Adipose tissue (tissue), 3 donors: ENCODE measurements around the gene WNT7B. TPM values are rescaled to one million over a fixed set of nuclear protein-coding genes. Genes with fewer than 3 reads are reported as not detected.
"Not testable (repeated sequence)": the region's sequence is repeated elsewhere in the genome, so short reads cannot be mapped to it uniquely, and the experiment has no call there.

Experiments used
- H3K27ac ChIP-seq: one replicate; pipeline ENCODE4 v1.5.1; 2013; ENCODE audit warnings: low read depth, low read length
- WGBS, 3 donors: extraction: QIAGEN DNeasy Blood & Tissue Kit; methylation state at CpG; one replicate each; pipeline ENCODE4 v1.1.7; 2013; 5-methylcytosine and 5-hydroxymethylcytosine counted together
- polyA plus RNA-seq, 3 donors: library from polyadenylated mRNA; stranded (reverse); fragments of 200-250 nt; gene quantifications; one replicate each; pipeline ENCODE4 v1.2.3, GENCODE V29; 2013
- donor health status: healthy with polysubstance abuse.
- donor health status: Bipolar disorder and iron deficiency.
- donor health status: healthy.

The WNT7B gene
- polyA plus RNA-seq, 3 donors, result 0.25 TPM; not detected in 2

DNA sequence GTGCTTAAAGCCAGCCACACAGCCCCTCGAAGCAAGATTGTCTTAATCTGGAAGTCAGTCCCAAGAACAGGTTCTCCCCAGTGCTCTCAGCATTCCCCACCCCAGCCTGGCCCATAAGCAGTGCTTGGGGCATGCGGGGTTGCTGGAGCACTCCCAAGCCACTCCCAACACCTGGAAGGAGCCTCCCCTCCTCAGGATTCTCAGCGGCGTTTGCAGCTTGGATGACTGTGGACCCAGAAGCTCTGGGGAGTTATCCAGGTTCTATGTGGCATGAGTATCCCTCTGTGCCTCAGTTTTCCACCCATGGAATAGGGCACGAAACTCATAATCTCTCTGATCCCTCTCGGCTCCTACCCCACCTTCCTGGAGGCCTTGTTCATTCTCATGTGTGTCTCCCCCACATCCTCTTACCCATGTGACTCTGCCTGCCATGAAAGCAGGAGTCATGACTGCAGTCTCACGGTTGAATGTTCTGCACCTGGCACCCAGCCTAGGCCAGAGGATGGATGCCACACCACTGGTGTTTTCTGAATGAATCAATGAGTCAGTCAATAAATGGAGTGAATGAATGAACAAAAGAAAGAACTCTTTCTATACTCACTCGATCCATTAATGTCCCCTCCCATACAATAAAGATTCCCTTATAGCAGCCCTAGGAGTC is 33.4 kb upstream of the WNT7B start:
- H3K27ac ChIP-seq, result no peak overlapping the region
- 82 to 88% (median 87%) methylated on average over 8 of the region's 8 CpGs for WGBS, 3 donors

DNA sequence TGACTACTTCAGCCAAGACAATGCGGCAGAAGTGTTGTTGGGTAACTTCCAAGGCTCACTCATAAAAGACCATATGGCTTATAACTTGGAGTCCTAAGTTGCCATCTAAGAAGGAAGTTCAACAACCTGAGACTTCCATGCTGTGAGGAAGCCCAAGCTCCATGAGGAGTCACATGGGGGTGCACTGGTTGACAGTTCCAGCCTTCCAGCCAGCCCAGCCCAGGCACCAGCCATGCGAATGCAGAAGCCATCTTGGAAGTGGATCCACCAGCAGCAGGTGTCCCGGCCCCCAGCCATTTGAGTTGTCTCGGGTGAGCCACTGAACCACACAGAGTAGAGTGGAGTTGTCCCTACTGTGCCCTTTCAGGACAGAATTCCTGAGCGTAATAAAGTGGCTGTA is 32.8 kb upstream of the WNT7B start:
- H3K27ac ChIP-seq, result no peak overlapping the region
- 95 to 97% (median 97%) methylated on average over 5 of the region's 5 CpGs for WGBS, 3 donors

DNA sequence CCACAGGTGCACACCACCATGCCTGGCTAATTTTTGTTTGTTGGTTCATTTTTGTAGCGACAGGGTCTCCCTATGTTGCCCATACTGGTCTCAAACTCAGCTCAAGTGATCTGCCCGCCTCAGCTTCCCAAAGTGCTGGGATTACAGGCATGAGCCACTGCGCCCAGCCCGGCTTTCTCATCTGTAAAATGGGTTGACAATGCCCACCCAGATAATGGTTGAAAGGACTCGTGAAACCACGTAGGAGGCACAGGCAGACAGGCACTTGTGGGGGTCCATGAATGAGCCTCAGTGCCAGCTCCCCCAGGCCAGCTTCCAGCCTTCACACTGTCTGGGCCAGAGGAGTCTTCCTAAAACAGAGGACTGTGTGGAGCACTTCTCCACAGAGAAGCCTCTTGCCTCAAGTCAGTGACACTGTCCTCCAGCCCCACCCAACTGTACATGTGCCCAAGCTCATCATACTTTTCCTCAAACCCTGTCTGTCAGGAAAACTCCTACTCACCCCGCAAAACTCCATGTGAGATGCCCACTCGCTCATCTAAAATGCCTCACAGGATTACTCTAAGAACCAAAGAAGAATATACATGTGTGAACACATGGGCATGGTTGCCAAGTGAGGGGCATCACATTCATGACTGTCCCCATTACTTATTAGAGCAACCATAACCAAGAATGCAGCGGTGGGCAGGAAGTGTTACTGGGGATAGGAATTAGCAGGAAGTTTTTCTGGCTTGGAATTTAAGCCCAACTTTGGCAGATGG is 32.1 kb upstream of the WNT7B start:
- WGBS, 3 donors, result 94 to 96% (median 94%) methylated on average over 9 of the region's 9 CpGs
- H3K27ac ChIP-seq, result no peak overlapping the region

DNA sequence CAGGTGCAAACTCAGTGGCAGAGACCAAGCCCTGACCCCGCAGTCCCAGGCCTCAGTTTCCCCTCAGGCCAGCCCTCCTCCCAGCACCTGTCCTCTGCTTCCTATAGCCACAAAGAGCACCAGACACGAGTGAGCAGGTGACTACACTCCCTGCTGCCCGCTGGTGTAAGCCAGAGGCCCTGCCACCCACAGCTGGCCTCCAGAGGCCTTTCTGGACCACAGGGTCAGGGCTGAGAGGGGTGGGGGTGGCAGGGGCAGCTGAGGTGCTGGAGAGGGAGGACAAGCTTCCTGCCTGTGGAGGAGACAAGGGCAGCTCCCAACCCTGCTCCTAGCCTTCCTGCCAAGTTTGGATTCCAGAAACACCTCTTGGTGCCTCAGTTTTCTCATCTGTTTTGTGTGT is 31.3 kb upstream of the WNT7B start:
- H3K27ac ChIP-seq, result no peak overlapping the region
- 43 to 67% (median 59%) methylated on average over 3 of the region's 3 CpGs for WGBS, 3 donors

DNA sequence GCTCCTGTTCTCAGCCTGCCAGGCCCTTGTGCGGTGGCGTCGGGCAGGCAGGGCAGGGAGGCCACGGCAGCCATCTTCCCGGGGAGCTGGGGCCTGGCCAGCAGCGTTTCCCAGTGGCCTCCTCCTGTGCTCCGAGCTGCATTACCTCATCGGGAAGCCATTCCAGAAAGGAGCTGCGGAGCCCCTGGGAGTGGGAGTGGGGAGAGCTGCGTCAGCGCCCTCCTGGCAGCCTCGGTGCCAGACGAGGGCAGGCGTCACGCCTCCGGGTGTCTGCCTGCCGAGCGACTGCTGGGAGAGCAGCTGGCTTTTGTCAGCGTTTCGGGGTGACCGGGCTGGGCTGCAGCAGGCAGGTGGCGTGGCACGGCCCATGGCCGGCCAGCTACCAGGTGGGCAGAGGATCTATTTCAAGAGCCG is 30.9 kb upstream of the WNT7B start:
- 45 to 65% (median 48%) methylated on average over 25 of the region's 25 CpGs for WGBS, 3 donors
- H3K27ac ChIP-seq, result peak overlapping the region; percentile 43

DNA sequence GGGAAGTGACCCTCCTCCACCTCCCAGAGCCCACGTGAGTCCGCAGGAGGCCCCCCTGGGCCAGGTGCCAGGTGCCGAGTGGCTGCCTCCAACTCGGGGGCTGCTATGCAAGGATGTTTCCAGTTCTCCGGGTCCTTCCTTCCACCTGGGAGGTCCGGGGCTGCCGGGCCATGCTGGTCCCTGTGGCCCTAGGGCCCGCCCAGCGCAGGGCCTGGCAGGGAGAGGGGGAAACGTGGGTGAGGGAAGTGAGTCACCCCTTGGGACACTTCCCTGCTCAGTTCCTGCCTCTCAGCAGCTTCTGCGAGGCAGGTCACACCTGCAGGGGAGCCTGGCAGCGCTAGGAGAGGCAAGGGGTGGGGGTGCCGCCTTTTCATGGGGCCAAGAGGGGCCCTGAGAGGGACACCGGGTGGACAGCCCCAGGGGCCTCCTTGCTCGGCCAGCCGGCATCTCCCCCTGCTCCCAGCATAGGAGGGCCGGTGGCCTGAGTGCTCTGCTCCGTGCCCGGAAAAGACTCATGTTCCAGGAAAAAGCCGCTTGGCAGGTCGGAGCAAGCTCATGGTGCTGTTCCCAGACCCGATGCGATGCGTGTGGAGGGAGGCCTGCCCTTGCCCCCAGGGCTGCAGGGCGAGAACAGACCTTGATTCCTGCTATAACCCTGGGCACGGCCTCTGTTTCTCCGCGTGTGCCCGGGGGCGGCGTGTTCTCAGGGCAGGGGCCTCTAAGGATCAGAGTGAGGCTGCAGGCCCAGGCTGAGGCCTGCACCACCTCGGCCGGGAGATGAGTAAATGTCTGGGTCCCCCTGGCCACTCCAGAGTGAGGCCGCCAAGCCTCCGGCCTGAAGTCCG is 30.3 kb upstream of the WNT7B start:
- 27 to 54% (median 28%) methylated on average over 36 of the region's 36 CpGs for WGBS, 3 donors
- H3K27ac ChIP-seq, result peak overlapping the region; percentile 43

DNA sequence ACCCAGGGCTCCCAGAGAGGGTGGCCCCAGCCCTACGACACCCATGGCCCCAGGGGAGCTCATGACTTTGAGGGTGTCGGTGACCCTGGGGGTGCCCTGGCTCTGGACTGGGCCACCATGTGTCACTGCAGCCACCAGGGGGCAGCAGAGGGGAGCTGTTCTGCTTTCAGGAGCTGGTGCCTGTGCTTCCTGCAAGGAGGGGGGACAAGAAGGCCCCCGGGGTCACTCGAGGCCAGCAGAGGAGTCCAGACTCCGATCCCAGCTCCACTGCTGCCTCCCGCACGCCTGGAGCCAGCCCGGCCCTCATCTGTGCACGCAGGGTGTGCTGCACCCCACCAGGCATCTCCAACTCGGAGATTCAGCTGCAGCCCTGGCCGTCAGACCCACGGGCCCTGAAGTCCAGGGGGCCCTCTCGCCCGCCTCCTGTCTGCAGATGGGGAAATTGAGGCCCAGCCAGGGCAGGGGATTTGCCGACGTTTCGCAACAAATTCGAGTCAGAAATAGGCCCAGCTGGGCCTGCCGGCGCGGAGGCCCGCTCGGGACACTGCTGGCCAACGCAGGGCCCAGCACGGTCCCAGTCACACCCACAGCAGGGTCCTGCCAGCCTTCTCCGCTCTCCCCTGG is 29.5 kb upstream of the WNT7B start:
- H3K27ac ChIP-seq, result peak overlapping the region; percentile 43
- 5 to 39% (median 15%) methylated on average over 21 to 26 of the region's 26 CpGs for WGBS, 3 donors

DNA sequence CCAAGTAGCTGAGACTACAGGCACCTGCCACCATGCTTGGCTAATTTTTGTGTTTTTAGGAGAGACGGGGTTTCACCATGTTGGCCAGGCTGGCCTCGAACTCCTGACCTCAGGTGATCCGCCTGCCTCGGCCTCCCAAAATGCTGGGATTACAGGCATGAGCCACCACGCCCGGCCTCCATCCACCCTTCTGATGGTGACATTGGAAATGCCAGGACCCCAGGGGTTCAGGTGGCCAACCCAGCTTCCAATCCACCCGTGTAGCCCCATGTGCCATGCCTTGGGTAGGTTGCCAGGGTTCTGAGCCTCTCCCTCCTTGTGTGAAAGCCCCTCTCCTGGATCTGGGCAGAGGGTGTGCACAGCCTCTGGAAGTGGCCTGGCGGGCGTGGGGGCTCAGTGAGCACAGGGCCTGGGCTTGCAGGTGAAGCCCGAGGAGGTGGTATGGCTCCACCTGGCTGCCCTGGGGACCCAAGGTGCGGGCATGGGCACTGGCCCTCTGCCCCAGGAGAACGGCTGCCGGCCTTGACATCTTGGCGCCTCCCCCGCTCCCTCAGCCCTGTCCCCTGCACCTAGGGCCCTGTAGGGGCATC is 28.2 kb upstream of the WNT7B start:
- WGBS, 3 donors, result 83 to 90% (median 88%) methylated on average over 15 of the region's 15 CpGs
- not testable (repeated sequence) for H3K27ac ChIP-seq

DNA sequence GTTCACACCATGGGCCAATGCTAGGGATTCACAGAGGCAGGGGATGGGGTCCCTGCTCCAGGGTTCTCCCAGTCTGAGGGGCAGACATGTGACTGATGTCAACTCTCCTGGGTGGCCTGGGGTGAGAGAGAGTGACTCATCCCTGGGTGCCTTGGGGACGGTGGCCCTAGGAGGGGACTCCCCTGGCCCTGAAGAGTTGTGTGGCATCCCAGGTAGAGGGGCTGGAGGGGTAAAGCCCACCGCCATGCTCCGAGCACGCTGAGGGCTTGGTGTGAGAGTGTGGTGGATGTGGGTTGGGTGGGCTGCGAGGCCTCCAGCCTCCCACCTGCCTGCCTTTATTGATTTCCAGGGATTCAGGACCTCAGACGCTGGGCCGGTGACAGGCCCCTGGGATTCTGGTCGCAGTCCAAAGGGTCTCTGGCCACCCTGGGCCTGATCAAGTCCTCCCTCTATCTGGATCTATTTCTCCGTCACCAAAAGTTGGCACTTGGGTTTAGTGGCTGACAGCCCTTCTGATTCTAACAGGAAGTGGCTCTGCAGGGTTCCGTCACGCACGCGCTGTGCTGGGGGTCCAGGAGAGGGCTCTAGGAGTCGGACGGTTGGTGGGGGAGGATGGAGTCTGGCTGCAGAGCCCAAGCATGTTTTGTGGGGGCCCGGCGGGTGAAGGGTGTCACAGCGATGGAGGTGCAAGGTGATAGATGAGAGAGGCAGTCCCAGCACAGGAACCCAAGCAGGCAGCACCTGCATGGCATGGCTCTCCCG is 27.3 kb upstream of the WNT7B start:
- H3K27ac ChIP-seq, result no peak overlapping the region
- 69 to 79% (median 77%) methylated on average over 19 of the region's 19 CpGs for WGBS, 3 donors

DNA sequence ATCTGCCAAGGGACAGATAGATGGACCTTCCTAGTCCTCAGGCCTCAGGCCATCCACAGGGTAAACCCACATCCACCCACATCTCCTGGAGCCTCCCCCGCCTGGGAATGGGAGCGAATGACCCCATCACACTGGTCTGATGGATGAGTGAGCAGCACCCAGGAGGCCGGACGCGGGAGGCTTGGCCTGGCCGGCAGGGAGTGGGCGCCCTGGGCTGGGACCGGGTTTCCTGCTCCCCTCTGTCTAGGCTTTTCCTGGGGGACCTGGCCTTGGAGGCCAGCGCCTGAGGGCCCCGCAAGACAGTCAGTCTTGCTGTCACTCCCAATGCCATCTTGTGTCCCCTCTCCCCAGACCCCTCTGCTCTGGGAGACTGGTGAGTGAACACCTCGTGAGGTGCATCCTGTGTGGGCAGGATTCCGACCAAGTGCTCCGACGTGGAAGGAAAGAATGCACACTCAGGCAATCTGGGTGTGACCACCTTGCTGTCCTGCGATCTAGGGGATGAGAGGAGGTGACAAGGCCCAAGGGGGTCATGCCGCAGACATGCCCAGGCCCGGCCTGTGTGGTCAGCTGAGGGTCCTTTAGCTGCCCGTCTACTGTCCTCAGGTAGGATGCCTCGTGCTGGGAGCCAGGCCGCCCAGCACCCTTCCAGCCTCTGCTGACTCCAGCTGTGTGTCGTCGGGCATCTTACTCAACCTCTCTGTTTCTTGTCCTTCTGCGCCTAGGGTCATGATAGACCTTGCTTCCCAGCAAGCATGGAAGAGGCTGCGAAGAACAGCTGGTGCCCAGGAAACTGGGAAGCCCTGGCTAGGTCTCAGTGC is 26.5 kb upstream of the WNT7B start:
- H3K27ac ChIP-seq, result no peak overlapping the region
- 84 to 90% (median 84%) methylated on average over 18 to 24 of the region's 24 CpGs for WGBS, 3 donors

DNA sequence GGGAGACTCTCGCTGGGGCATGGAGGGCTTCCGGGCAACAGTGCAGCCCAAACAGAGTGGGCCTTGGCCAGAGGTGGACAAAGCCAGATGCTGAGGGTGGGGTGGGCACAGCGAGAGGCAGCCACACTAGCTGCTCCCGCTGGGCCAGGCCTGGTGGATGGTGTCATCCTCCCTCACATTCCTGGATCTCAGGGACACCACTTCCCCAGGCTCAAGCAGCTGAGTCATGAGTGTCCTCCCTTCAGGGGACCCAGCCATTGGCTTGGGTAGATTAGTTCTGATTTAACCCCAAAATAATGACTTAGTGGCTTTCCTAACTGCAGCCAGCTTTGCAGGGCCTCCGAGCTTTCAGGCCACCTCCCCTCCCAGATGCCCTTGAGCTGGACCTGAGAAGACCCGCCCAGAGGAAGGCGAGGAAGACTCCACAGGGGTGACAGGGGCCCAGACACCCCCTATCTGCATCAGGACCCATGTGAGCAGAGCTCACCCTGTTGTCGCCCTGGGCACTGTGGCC is 25.9 kb upstream of the WNT7B start:
- 65 to 85% (median 77%) methylated on average over 8 of the region's 8 CpGs for WGBS, 3 donors
- H3K27ac ChIP-seq, result no peak overlapping the region

DNA sequence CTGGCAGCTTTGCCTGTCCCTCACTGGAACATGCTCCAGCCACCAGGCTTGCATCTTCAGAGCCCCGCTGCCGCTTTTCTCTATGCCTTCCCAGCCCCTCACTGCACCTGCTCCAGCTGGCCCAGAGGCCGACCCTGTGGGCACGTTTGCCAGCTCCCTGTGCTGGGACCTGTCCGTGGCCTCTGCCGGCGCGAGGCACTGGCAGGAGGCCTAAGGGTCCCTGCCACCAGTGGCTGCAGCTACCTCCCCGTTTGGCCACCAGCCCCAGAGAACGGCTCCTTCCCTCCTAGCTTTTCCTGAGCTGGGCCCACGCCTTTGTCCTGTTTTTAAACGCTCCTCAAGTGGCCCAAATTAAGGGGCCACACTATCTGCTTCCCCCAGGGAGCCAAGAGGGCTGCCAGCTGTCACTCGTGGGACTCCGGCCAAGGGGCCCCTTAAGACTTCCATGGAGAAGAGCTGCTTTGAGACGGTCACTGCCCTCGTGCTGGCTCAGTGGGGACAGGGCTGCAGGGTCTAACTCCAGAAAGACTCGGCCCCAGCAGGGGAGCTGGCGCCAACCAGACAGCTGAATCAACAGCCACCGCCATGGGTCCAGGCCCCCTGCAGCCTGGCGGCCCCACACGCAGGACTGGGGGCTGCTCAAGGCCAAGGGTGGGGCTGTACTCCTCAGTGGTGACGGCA is 24.6 kb upstream of the WNT7B start:
- H3K27ac ChIP-seq, result no peak overlapping the region
- 38 to 72% (median 50%) methylated on average over 22 of the region's 22 CpGs for WGBS, 3 donors

DNA sequence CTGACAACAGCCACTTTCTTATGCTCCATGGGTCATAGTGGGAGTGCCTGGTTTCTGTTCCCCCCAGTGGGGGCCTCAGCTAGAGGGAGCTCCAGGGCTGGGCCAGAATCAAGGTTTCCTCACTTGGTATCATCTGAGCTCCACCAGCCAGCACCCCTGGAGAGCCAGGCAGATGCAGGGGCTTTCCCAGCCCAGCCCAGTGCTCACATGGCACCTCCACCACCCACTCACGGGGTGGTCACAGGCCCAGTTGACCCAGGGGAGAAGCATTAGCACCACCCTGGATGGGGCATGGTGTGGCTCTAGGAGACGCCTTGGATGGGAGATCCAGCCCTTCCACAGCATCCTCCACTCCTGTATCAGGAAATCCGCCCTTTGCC is 24.1 kb upstream of the WNT7B start:
- no peak overlapping the region for H3K27ac ChIP-seq

DNA sequence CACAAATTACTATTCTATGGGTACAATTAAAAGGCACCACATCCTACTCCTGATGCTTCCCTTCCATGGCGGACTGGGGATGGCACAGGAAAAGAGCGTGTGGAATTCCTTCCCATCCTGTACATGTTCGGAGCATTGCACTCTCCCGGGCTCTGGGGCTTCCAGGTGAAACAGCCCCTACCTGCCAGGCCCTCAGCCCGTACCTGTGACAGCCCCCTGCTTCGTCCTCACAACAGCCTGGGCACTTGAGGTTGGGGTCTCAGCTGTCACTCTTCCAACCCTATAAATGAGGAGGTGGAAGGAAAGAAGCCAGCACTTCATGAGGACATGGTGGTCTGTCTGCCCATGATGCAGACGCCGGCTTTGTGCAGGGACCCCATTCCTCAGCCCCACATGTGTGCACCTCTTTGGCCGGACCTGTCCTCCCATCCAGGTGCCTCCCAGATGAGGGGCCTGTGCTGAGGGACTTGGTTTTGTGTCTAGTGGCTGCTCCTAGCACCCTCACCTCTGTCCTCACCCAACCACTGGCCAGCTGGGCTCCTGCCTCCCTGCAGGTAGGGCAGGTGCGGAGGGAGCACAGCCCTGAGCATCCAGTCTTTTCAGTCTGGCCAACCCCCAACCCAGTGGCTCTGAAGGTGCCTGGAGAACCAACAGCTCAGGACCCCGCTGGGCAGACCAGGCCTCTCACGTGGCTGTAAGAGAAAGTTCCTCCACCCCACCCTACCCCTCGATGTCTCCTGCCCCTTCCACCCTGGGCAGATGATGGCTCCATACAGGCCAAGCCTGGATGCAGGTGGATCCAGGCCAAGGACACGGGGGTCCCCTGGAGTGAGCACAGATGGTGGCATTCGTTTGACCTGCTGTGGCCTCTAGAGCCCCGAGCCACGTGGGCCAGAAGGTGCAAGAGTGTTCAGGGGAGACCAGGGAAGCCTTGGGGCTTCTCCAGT is 23.4 kb upstream of the WNT7B start:
- 86 to 93% (median 86%) methylated on average over 17 of the region's 17 CpGs for WGBS, 3 donors
- no peak overlapping the region for H3K27ac ChIP-seq

More for the DNA sequence above, 24.1 kb upstream of the WNT7B start:
- WGBS, 3 donors, result 69 to 83% (median 80%) methylated on average over 3 of the region's 3 CpGs

DNA sequence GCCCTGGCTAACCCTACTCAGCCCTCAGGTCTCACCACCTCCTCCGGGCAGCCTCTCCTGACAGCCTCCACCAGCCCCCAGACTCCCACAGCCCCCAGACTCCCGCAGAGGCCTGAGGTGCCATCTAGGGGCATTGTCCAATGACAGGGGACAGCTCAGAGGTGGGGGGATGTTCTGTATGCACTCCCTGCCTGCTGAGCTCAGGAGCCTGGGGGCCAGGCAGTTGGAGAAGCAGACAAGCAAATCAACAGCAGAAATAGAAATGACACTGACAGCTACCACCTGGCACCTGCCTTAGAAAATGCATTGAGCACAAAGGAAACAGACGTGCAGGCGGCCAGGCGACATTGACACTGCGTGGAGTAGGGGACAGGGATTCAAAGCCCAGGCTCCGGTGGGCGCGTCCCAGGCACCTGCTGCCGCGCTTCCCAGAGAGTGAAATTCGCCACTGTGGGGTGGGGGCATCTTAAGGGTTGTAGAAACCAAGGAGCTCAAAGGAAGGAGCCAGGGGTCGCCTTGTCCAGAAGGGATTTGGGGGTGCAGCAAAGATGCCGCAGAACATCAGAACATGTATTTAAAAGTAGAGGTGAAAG is 22.5 kb upstream of the WNT7B start:
- no peak overlapping the region for H3K27ac ChIP-seq
- WGBS, 3 donors, result 91 to 94% (median 94%) methylated on average over 14 of the region's 14 CpGs
